OCI-LY7 (cell line): ENCODE measurements around the gene NCKAP5.

Source experiments
- EZH2phosphoT487 ChIP-seq: fragments of 200-600 bp; sonication (generic); IDR thresholded peaks from 2 replicates; pipeline ENCODE4 v1.6.1; 2018; ENCODE audit warnings: low read depth, borderline replicate concordance, mild to moderate bottlenecking, mixed run types, antibody characterized with exemption, low read length, moderate library complexity, mixed read lengths
- TF ChIP-seq, protein P1 (sequence below): fragments of 200-600 bp; sonication (generic); conservative IDR thresholded peaks from 2 replicates; pipeline ENCODE4 v1.5.1; 2014; ENCODE audit warnings: mild to moderate bottlenecking, antibody characterized with exemption, low read length, moderate library complexity, mixed read lengths

DNA sequence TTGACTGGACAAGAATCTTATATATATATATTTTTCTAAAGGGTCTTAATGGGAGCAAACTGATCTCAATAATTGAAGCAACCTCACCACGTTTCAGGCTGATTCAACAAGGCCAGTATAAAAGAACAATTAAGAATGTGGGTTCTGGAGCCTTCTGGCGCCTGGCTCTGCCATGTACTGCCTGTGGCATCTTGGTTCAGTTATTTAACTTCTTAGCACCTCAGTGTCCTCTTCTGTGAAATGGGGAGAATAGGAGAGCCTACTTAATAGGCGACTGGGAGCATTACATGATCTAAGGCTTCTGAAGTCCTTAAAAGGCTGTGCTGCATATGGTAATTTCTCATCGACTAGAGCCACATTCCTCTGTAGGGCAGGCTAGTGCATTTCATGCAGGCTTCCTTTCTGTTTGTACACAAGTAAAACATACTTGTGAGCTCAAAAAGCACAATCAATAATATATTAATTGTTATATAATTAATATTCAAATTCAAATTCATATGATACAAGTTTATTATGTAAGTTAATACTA lies 779.9 kb downstream of the NCKAP5 start:
- TF ChIP-seq, protein P1, sequence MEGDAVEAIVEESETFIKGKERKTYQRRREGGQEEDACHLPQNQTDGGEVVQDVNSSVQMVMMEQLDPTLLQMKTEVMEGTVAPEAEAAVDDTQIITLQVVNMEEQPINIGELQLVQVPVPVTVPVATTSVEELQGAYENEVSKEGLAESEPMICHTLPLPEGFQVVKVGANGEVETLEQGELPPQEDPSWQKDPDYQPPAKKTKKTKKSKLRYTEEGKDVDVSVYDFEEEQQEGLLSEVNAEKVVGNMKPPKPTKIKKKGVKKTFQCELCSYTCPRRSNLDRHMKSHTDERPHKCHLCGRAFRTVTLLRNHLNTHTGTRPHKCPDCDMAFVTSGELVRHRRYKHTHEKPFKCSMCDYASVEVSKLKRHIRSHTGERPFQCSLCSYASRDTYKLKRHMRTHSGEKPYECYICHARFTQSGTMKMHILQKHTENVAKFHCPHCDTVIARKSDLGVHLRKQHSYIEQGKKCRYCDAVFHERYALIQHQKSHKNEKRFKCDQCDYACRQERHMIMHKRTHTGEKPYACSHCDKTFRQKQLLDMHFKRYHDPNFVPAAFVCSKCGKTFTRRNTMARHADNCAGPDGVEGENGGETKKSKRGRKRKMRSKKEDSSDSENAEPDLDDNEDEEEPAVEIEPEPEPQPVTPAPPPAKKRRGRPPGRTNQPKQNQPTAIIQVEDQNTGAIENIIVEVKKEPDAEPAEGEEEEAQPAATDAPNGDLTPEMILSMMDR = no peak
- no peak for TF ChIP-seq EZH2phosphoT487
